Measurements from ENCODE around the gene PLK3. TPM values are rescaled to one million over a fixed set of nuclear protein-coding genes. Genes with fewer than 3 reads are reported as not detected.

PLK3 gene
- total and polyA plus RNA-seq, 9 of the 15 experiments (the other 6 are each of a cell fraction or from before 2014, with no cell fraction given), result 0.52 to 22.7 (median 11.0) TPM

- TF ChIP-seq, protein P1, sequence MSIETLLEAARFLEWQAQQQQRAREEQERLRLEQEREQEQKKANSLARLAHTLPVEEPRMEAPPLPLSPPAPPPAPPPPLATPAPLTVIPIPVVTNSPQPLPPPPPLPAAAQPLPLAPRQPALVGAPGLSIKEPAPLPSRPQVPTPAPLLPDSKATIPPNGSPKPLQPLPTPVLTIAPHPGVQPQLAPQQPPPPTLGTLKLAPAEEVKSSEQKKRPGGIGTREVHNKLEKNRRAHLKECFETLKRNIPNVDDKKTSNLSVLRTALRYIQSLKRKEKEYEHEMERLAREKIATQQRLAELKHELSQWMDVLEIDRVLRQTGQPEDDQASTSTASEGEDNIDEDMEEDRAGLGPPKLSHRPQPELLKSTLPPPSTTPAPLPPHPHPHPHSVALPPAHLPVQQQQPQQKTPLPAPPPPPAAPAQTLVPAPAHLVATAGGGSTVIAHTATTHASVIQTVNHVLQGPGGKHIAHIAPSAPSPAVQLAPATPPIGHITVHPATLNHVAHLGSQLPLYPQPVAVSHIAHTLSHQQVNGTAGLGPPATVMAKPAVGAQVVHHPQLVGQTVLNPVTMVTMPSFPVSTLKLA (conservative IDR thresholded peaks at IDR 0.05), result peak; percentile 98 to 99
- TF ChIP-seq TGIF2 (CRISPR knock-in tag; IDR thresholded peaks at IDR 0.05) (no peak), ZNF347 (CRISPR knock-in tag; IDR thresholded peaks at IDR 0.05; ENCODE audit: low read depth) (0 out of 2 replicates have a peak, but pooled peaks have one; percentile 57), ZNF511 (CRISPR knock-in tag; IDR thresholded peaks at IDR 0.05) (peak; percentile 87), EP300 (IDR thresholded peaks at IDR 0.05; ENCODE audit: low read length) (peak; percentile 71; the same call in 1 of the 2 replicates), THAP12 (CRISPR knock-in tag; IDR thresholded peaks at IDR 0.05) (no peak; the same call in 1 of the 2 replicates), TBP (optimal IDR thresholded peaks at IDR 0.05; ENCODE audit: low read depth, low read length) (peak; percentile 82), ZC3H4 (CRISPR knock-in tag; IDR thresholded peaks at IDR 0.05; ENCODE audit: borderline replicate concordance) (no peak; the same call in 1 of the 2 replicates), HIVEP1 (CRISPR knock-in tag; IDR thresholded peaks at IDR 0.05) (0 out of 2 replicates have a peak, but pooled peaks have one; percentile 40), ARID1B (IDR thresholded peaks at IDR 0.05) (peak; percentile 83), ZNF561 (CRISPR knock-in tag; conservative IDR thresholded peaks at IDR 0.05) (no peak), NELFE (IDR thresholded peaks at IDR 0.05; ENCODE audit: insufficient read depth, insufficient read length) (no peak), POLR2H (tag; IDR thresholded peaks at IDR 0.05; ENCODE audit: low read depth) (peak; percentile 91), CEBPZ (IDR thresholded peaks at IDR 0.05; ENCODE audit: borderline replicate concordance, low read depth, low read length) (no peak)
- TF ChIP-seq, protein P2, sequence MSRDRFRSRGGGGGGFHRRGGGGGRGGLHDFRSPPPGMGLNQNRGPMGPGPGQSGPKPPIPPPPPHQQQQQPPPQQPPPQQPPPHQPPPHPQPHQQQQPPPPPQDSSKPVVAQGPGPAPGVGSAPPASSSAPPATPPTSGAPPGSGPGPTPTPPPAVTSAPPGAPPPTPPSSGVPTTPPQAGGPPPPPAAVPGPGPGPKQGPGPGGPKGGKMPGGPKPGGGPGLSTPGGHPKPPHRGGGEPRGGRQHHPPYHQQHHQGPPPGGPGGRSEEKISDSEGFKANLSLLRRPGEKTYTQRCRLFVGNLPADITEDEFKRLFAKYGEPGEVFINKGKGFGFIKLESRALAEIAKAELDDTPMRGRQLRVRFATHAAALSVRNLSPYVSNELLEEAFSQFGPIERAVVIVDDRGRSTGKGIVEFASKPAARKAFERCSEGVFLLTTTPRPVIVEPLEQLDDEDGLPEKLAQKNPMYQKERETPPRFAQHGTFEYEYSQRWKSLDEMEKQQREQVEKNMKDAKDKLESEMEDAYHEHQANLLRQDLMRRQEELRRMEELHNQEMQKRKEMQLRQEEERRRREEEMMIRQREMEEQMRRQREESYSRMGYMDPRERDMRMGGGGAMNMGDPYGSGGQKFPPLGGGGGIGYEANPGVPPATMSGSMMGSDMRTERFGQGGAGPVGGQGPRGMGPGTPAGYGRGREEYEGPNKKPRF (IDR thresholded peaks at IDR 0.05; ENCODE audit: low read depth, low read length), result no peak
- TF ChIP-seq, protein P3, sequence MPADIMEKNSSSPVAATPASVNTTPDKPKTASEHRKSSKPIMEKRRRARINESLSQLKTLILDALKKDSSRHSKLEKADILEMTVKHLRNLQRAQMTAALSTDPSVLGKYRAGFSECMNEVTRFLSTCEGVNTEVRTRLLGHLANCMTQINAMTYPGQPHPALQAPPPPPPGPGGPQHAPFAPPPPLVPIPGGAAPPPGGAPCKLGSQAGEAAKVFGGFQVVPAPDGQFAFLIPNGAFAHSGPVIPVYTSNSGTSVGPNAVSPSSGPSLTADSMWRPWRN (IDR thresholded peaks at IDR 0.05; ENCODE audit: low read depth), result peak; percentile 4; the same call in 1 of the 2 replicates
Measured at GRCh38 chr1:44807364-44808062, 7.3 kb downstream of the PLK3 start (continued).
